Neural progenitor cell (in vitro differentiated cells): ENCODE results near the gene LIN7B.

Source experiments
- EZH2phosphoT487 ChIP-seq: fragments of 200-600 bp; sonication (generic); IDR thresholded peaks from 2 replicates; pipeline ENCODE4 v1.6.1; 2017; ENCODE audit warnings: antibody characterized with exemption
- TF ChIP-seq, protein P1 (sequence below): fragments of 200-600 bp; sonication (generic); IDR thresholded peaks from 2 replicates; pipeline ENCODE4 v1.5.1; 2017; ENCODE audit warnings: antibody characterized with exemption, mild to moderate bottlenecking

DNA sequence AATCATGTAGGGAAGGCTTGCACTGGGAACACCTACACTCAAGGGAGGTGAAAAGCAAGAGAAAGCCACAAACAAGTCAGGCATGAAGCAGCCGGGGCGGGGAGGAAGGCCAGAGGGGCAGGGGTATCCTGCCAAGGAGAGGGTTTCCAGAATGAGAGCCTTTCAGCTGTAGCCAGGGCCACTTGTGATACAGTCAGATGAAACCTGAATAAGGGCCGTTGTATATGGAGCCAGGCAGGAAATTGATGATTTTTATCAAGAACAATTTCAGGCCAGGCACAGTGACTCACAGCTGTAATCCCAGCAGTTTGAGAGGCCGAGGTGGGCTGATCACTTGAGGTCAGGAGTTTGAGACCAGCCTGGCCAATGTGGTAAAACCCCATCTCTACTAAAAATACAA is 47.8 kb downstream of the LIN7B start:
- TF ChIP-seq, protein P1, sequence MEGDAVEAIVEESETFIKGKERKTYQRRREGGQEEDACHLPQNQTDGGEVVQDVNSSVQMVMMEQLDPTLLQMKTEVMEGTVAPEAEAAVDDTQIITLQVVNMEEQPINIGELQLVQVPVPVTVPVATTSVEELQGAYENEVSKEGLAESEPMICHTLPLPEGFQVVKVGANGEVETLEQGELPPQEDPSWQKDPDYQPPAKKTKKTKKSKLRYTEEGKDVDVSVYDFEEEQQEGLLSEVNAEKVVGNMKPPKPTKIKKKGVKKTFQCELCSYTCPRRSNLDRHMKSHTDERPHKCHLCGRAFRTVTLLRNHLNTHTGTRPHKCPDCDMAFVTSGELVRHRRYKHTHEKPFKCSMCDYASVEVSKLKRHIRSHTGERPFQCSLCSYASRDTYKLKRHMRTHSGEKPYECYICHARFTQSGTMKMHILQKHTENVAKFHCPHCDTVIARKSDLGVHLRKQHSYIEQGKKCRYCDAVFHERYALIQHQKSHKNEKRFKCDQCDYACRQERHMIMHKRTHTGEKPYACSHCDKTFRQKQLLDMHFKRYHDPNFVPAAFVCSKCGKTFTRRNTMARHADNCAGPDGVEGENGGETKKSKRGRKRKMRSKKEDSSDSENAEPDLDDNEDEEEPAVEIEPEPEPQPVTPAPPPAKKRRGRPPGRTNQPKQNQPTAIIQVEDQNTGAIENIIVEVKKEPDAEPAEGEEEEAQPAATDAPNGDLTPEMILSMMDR, result no peak
- no peak for TF ChIP-seq EZH2phosphoT487
